Endothelial cell of umbilical vein (primary cell): ENCODE data around the gene RNGTT. TPM values are rescaled to one million over a fixed set of nuclear protein-coding genes. Genes with fewer than 3 reads are reported as not detected.

Experiments used
- BruUV-seq: library from RNA; stranded (reverse); fragments of 400-500 nt; replicated peaks from 2 replicates; lab custom pipeline; 2021; lab: Mats Ljungman, UMichigan
- CTCF ChIA-PET: fragments of 300-600, 350-600 bp; sonication (Branson Sonifier 250); formaldehyde crosslinking; loops from one replicate; lab custom pipeline; 2021; ENCODE audit warnings: antibody characterized with exemption, inconsistent platforms; lab: Charles Lee
- POLR2A ChIA-PET: fragments of 300-600, 350-600 bp; sonication (Branson Sonifier 250); formaldehyde crosslinking; loops from one replicate; lab custom pipeline; 2021; ENCODE audit warnings: antibody characterized with exemption, inconsistent platforms; lab: Charles Lee
- DNase-seq: peaks from one replicate; pipeline ENCODE4 v3.0.0-alpha.2; 2011; ENCODE audit warnings: low read depth, low spot score
- FAIRE-seq: peaks from 2 replicates; lab custom pipeline; 2011; peaks lifted over from hg19 to GRCh38; lab: Jason Lieb, UNC
- H2AFZ ChIP-seq: 2 replicates; pipeline ENCODE4 v1.6.0; 2012; ENCODE audit warnings: low read depth, low read length, control low read depth, inconsistent platforms
- H3K27ac ChIP-seq: 2 replicates; pipeline ENCODE4 v1.5.1; 2011; ENCODE audit warnings: low read depth, mild to moderate bottlenecking, control low read depth, low read length, moderate library complexity; ENCODE audit not compliant: insufficient read depth
- H3K27me3 ChIP-seq, 2 experiments: 2 replicates each; pipeline versions ENCODE4 v1.6.0 to v1.6.1; 2011; ENCODE audit warnings: low read length in 2 of 2, mixed read lengths in 1 of 2; ENCODE audit not compliant: control insufficient read depth in 2 of 2, insufficient read depth in 2 of 2
- H3K36me3 ChIP-seq, 2 experiments: 2 replicates in 1 of 2; 3 replicates in 1 of 2; pipeline ENCODE4 v1.5.1; 2011; ENCODE audit warnings: low read length in 2 of 2, mild to moderate bottlenecking in 1 of 2, moderate library complexity in 1 of 2; ENCODE audit not compliant: control insufficient read depth in 2 of 2, insufficient read depth in 2 of 2; ENCODE audit errors: extremely low read depth in 1 of 2
- H3K4me1 ChIP-seq: 3 replicates; pipeline ENCODE4 v1.5.1; 2011; ENCODE audit warnings: mild to moderate bottlenecking, low read length; ENCODE audit not compliant: control insufficient read depth, insufficient read depth; ENCODE audit errors: extremely low read depth
- H3K4me2 ChIP-seq: 2 replicates; pipeline ENCODE4 v1.6.1; 2011; ENCODE audit warnings: low read length, control low read depth, mixed read lengths; ENCODE audit not compliant: insufficient read depth
- H3K4me3 ChIP-seq, 3 experiments: fragments of 200-600 bp in 1 of 3; sonication (generic), shearing (Covaris generic) in 1 of 3; replicated peaks in 1 of 3; 2 replicates each; pipeline ENCODE4 v1.5.1; 2011 to 2016; ENCODE audit warnings: control low read depth in 3 of 3, low read length in 3 of 3, mild to moderate bottlenecking in 2 of 3, inconsistent platforms in 1 of 3, low read depth in 1 of 3, moderate library complexity in 1 of 3; ENCODE audit not compliant: insufficient read depth in 1 of 3
- H3K79me2 ChIP-seq: 2 replicates; pipeline ENCODE4 v1.6.0; 2012; ENCODE audit warnings: low read length, inconsistent platforms; ENCODE audit not compliant: control insufficient read depth, insufficient read depth
- H3K9ac ChIP-seq: replicated peaks from 2 replicates; pipeline ENCODE3; 2011; ENCODE audit warnings: low read length, control low read depth; ENCODE audit not compliant: insufficient read depth; ENCODE audit errors: extremely low read depth
- H3K9me1 ChIP-seq: replicated peaks from 3 replicates; pipeline ENCODE4 v1.6.0; 2011; ENCODE audit warnings: mild to moderate bottlenecking, low read length; ENCODE audit not compliant: control insufficient read depth, insufficient read depth; ENCODE audit errors: extremely low read depth
- H3K9me3 ChIP-seq: replicated peaks from 2 replicates; pipeline ENCODE4 v1.5.1; 2012; ENCODE audit warnings: low read length, inconsistent platforms; ENCODE audit not compliant: control insufficient read depth, insufficient read depth
- H4K20me1 ChIP-seq: replicated peaks from 2 replicates; pipeline ENCODE3; 2011; ENCODE audit warnings: mild to moderate bottlenecking, low read length; ENCODE audit not compliant: control insufficient read depth, insufficient read depth; ENCODE audit errors: extremely low read depth
- CTCF ChIP-seq, 2 donors: IDR thresholded peaks; 1 replicate in 1 of 2; 2 replicates in 1 of 2; pipeline ENCODE4 v1.5.1; 2011; ENCODE audit warnings: low read length in 2 of 2, mild to moderate bottlenecking in 2 of 2, moderate library complexity in 2 of 2, control low read depth in 1 of 2, inconsistent platforms in 1 of 2, low read depth in 1 of 2; ENCODE audit not compliant: insufficient read depth in 1 of 2; ENCODE audit errors: extremely low read depth in 1 of 2
- EZH2 ChIP-seq: IDR thresholded peaks from 2 replicates; pipeline ENCODE4 v1.6.1; 2012; ENCODE audit warnings: borderline replicate concordance, low read depth, mild to moderate bottlenecking, moderate library complexity, low read length, inconsistent platforms; ENCODE audit not compliant: severe bottlenecking
- FOS ChIP-seq: IDR thresholded peaks from 2 replicates; pipeline ENCODE4 v1.6.1; 2011; ENCODE audit warnings: mild to moderate bottlenecking, low read length, moderate library complexity, borderline replicate concordance; ENCODE audit not compliant: insufficient read depth
- GATA2 ChIP-seq: IDR thresholded peaks from 2 replicates; pipeline ENCODE4 v1.7.0; 2011; ENCODE audit warnings: low read depth, mild to moderate bottlenecking, moderate library complexity, mixed read lengths, low read length; ENCODE audit not compliant: insufficient read length, insufficient read depth
- JUN ChIP-seq: IDR thresholded peaks from 2 replicates; pipeline ENCODE4 v1.6.1; 2011; ENCODE audit warnings: borderline replicate concordance, low read depth; ENCODE audit not compliant: insufficient read length, insufficient read depth
- MAX ChIP-seq: IDR thresholded peaks from 2 replicates; pipeline ENCODE4 v1.6.1; 2011; ENCODE audit not compliant: insufficient read depth, insufficient read length
- MYC ChIP-seq: IDR thresholded peaks from one replicate; pipeline ENCODE4 v1.6.1; 2011; ENCODE audit warnings: mild to moderate bottlenecking, low read depth, low read length
- POLR2A ChIP-seq: IDR thresholded peaks from 2 replicates; pipeline ENCODE4 v1.6.1; 2012; ENCODE audit warnings: low read depth, mild to moderate bottlenecking, control low read depth, low read length
- POLR2AphosphoS5 ChIP-seq: IDR thresholded peaks from 2 replicates; pipeline ENCODE4 v1.6.1; 2012; ENCODE audit warnings: low read depth, mild to moderate bottlenecking, control low read depth, low read length, moderate library complexity; ENCODE audit not compliant: insufficient read depth
- dilution Hi-C: fragments of 300-500 bp; cut with MboI; formaldehyde crosslinking; loops from one replicate; pipeline ENCODE4 v1.15.0; 2019; ENCODE audit warnings: low sequenced_read_pairs; ENCODE audit not compliant: extremely low pct_ligation_motif_present
- intact Hi-C: fragments of 100-400 bp; cut with micrococcal nuclease; formaldehyde crosslinking; loops from one replicate; pipeline ENCODE4 v1.10.0; 2022
- polyA plus RNA-seq, 4 experiments: library from polyadenylated mRNA; depleted of rRNA in 3 of 4; stranded (reverse) in 3 of 4; unstranded in 1 of 4; fragments of >200 nt; gene quantifications; 2 replicates each; pipeline versions ENCODE4 v1.2.1 to v1.2.3, GENCODE V29; 2011 to 2012; ENCODE audit warnings: missing spikeins in 1 of 4
- total RNA-seq: library from RNA; stranded (reverse); gene quantifications from 2 replicates; pipeline ENCODE4 v1.2.3, GENCODE V29; 2021

Gene RNGTT
- total and polyA plus RNA-seq, 2 donors (not counting 3 experiments of a cell fraction or from before 2014, with no cell fraction given): 2.1 to 13.1 TPM

- Histone ChIP-seq H4K20me1 (no peaks in the 10 kb centered on the region), H3K79me2 (no peaks in the 10 kb centered on the region), H3K9ac (no peak overlapping the region), H3K4me2 (no peak overlapping the region), H3K27ac (no peak overlapping the region), H3K9me1 (no peaks in the 10 kb centered on the region), H3K4me3 (no peak overlapping the region), H3K36me3 (no peaks in the 10 kb centered on the region), H3K27me3 (no peaks in the 10 kb centered on the region), H3K4me1 (no peaks in the 10 kb centered on the region), H2AFZ (no peak overlapping the region), H3K9me3 (no peaks in the 10 kb centered on the region)
- FAIRE-seq: no peak
- TF ChIP-seq POLR2AphosphoS5: no peak
- TF ChIP-seq POLR2A: no peak
- TF ChIP-seq FOS: no peak
- TF ChIP-seq GATA2: no peak
- no peak for TF ChIP-seq MAX
- no peak for TF ChIP-seq CTCF (IDR thresholded peaks at IDR 0.05; ENCODE audit: extremely low read depth in 1 of 2, insufficient read depth in 1 of 2, low read depth in 1 of 2, low read length in 2 of 2)
- TF ChIP-seq JUN: no peak
- TF ChIP-seq MYC: no peak
- TF ChIP-seq EZH2: no peak
- BruUV-seq: no TSS peak
- ChIA-PET CTCF (no interaction called here), POLR2A (no interaction called here)
- dilution Hi-C loops: no loop called here
- intact Hi-C loops: no loop called here
- no peak for DNase-seq
These were observed 343.5 kb downstream of the RNGTT start for GRCh38 chr6:88619951-88620350.
